HG02610 (cell line): ENCODE data around the gene SHANK1.

Experiments
- ATAC-seq: cut with Tn5 transposase; IDR thresholded peaks from one replicate; pipeline ENCODE4 v1.9.1; 2021; ENCODE audit warnings: mild to moderate bottlenecking, moderate library complexity; ENCODE audit not compliant: unreplicated experiment

SHANK1 gene

GRCh38 chr19:50662651-50663481, 56.7 kb downstream of the SHANK1 start:
- no peak for ATAC-seq

- ATAC-seq: no peak
Measured at GRCh38 chr19:50661766-50662650, 57.6 kb downstream of the SHANK1 start.

- ATAC-seq: no peak
Measured at GRCh38 chr19:50661023-50661422, 58.6 kb downstream of the SHANK1 start.

- ATAC-seq: no peak
Measured at GRCh38 chr19:50660088-50660366, 59.6 kb downstream of the SHANK1 start.

- ATAC-seq: no peak
Measured at GRCh38 chr19:50659318-50660087, 60.1 kb downstream of the SHANK1 start.

- ATAC-seq: no peak
Measured at GRCh38 chr19:50658441-50659317, 60.9 kb downstream of the SHANK1 start.

- no peak for ATAC-seq
Measured at GRCh38 chr19:50657712-50658440, 61.7 kb downstream of the SHANK1 start.

GRCh38 chr19:50657222-50657669, 62.4 kb downstream of the SHANK1 start:
- no peak for ATAC-seq

- ATAC-seq: no peak
Measured at GRCh38 chr19:50654882-50655281, 64.7 kb downstream of the SHANK1 start.

- ATAC-seq: no peak
Measured at GRCh38 chr19:50652722-50653121, 66.9 kb downstream of the SHANK1 start.

GRCh38 chr19:50651174-50651573, 68.4 kb downstream of the SHANK1 start:
- ATAC-seq: no peak

- ATAC-seq: no peak
Measured at GRCh38 chr19:50649433-50650391, 69.9 kb downstream of the SHANK1 start, which contains the start of gene C19orf81. C19orf81 (plus strand) TSS chr19:50649445; CDS start chr19:50649445, 0 bp downstream.

GRCh38 chr19:50648659-50649058, 70.9 kb downstream of the SHANK1 start:
- no peak for ATAC-seq

- no peak for ATAC-seq
Measured at GRCh38 chr19:50647879-50648615, 71.6 kb downstream of the SHANK1 start.

GRCh38 chr19:50646074-50646807, 73.4 kb downstream of the SHANK1 start:
- ATAC-seq: no peak

GRCh38 chr19:50645107-50645506, 74.5 kb downstream of the SHANK1 start:
- ATAC-seq: no peak

GRCh38 chr19:50644315-50644915, 75.2 kb downstream of the SHANK1 start:
- ATAC-seq: no peak
